Eye (tissue), 1 donor: ENCODE measurements around the gene L2HGDH.
A peak's percentile ranks its signal among the peaks of the same experiment; 100 is the strongest.

Experiments used
- DNase-seq: peaks from one replicate; pipeline ENCODE4 v3.0.0-alpha.2; 2015

L2HGDH gene

GRCh38 chr14:50225067-50225973 lies 86.7 kb downstream of the L2HGDH start:
- peak; percentile 74 for DNase-seq

- no peak for DNase-seq
These were observed 89.9 kb downstream of the L2HGDH start for GRCh38 chr14:50222055-50222613.

- no peak for DNase-seq
These were observed 93.5 kb downstream of the L2HGDH start for GRCh38 chr14:50218501-50218900.

- no peak for DNase-seq
These were observed 96.6 kb downstream of the L2HGDH start for GRCh38 chr14:50215416-50215815.

- DNase-seq = no peak
These were observed 98.2 kb downstream of the L2HGDH start for GRCh38 chr14:50213795-50214194.

GRCh38 chr14:50212726-50213125 lies 99.3 kb downstream of the L2HGDH start:
- DNase-seq = no peak

GRCh38 chr14:50210074-50210473 lies 102.0 kb downstream of the L2HGDH start:
- DNase-seq = no peak

GRCh38 chr14:50198499-50198898 lies 113.5 kb downstream of the L2HGDH start:
- no peak for DNase-seq

- DNase-seq = no peak
These were observed 120.5 kb downstream of the L2HGDH start for GRCh38 chr14:50191499-50191898.
